Measurements from ENCODE around the gene RAF1. TPM values are rescaled to one million over a fixed set of nuclear protein-coding genes. Genes with fewer than 3 reads are reported as not detected.

Gene RAF1
- total and polyA plus RNA-seq, 2 of the 8 experiments (the other 6 are each of a cell fraction or from before 2014, with no cell fraction given), result 103 to 118 TPM

DNA sequence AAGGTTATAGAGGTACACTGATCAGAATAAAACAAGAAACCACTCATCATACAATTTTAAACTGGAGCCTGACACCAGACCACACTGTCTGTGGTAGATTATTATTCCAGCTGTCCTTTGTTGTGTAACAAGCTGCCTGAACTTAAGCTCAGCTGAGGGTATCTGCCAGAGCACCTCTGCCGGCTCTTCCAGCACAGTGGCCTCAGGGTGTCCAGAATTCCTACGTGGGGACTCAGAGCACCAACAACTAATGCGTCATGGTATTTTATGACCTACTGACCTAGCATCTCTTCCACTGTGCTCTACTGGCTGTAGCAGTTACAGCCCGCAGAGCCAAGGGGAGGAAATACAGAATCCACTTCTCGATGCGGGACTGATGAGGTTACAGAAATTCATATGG, 15.6 kb upstream of the RAF1 start:
- Histone ChIP-seq H3K18ac (ENCODE audit: extremely low read depth, low read length) (no peak overlapping the region), H3K4me1 (replicated peaks in 1 of 4; ENCODE audit: control insufficient read depth in 3 of 4, insufficient read depth in 4 of 4, low read length in 3 of 4) (peaks cover 0 to 5% (median under 1%) of the 10 kb centered on the region in 4 experiments; a peak in 5 of 7 replicates), H3K9me3 (ENCODE audit: insufficient read depth in 2 of 2, low read depth in 1 of 2, low read length in 1 of 2) (no peaks in the 10 kb centered on the region; a peak in 1 of 4 replicates), H4K8ac (ENCODE audit: extremely low read depth, insufficient read depth, low read length) (no peak overlapping the region), H2AFZ (ENCODE audit: low read length) (no peak overlapping the region), H3K36me3 (ENCODE audit: control insufficient read depth in 2 of 4, insufficient read depth in 4 of 4, low read length in 3 of 4) (no peaks in the 10 kb centered on the region), H4K5ac (ENCODE audit: insufficient read length, low read depth, low read length) (no peak overlapping the region), H2BK15ac (ENCODE audit: low read length) (no peak overlapping the region), H3K27me3 (replicated peaks in 1 of 4; ENCODE audit: control insufficient read depth in 3 of 4, extremely low read depth in 1 of 4, insufficient read depth in 3 of 4, low read length in 3 of 4) (no peaks in the 10 kb centered on the region), H2BK20ac (ENCODE audit: low read length) (no peak overlapping the region), H3K23me2 (ENCODE audit: low read depth, low read length) (no peaks in the 10 kb centered on the region), H2AK5ac (ENCODE audit: low read depth, low read length) (no peak overlapping the region), H3K9ac (replicated peaks in 1 of 4; ENCODE audit: extremely low read depth in 1 of 4, low read depth in 3 of 4, low read length in 3 of 4) (no peak overlapping the region), H4K91ac (replicated peaks; ENCODE audit: insufficient read length, low read length) (no peak overlapping the region), H3K14ac (ENCODE audit: insufficient read length) (no peak overlapping the region), H3K56ac (replicated peaks; ENCODE audit: insufficient read length, low read depth, low read length) (no peak overlapping the region), H3K79me2 (ENCODE audit: control insufficient read depth in 1 of 2, insufficient read depth in 2 of 2, low read length in 2 of 2) (no peaks in the 10 kb centered on the region), H3K27ac (ENCODE audit: low read depth, low read length) (no peak overlapping the region), H2BK120ac (replicated peaks; ENCODE audit: low read depth, low read length) (no peak overlapping the region), H4K20me1 (replicated peaks in 1 of 2; ENCODE audit: control insufficient read depth in 1 of 2, insufficient read depth in 2 of 2, low read length in 2 of 2) (no peaks in the 10 kb centered on the region), H3K79me1 (ENCODE audit: low read depth, low read length) (no peaks in the 10 kb centered on the region), H3K4me3 (ENCODE audit: extremely low read depth in 1 of 4, insufficient read depth in 2 of 4, low read depth in 3 of 4, low read length in 4 of 4) (no peak overlapping the region), H2BK5ac (ENCODE audit: low read depth, low read length) (no peak overlapping the region), H3K4me2 (ENCODE audit: insufficient read depth in 1 of 2, low read depth in 2 of 2, low read length in 2 of 2) (no peak overlapping the region), H2BK12ac (ENCODE audit: low read depth, low read length) (no peak overlapping the region; the same call in 1 of the 2 replicates), H3K4ac (replicated peaks; ENCODE audit: insufficient read length, low read depth, low read length) (no peak overlapping the region), H3K23ac (ENCODE audit: insufficient read length) (no peak overlapping the region)
- 88% methylated on average over 6 of the region's 6 CpGs; no CpG with 5 or more reads in 1 of the 2 experiments for WGBS, 2 experiments (ENCODE audit: extremely low coverage in 1 of 2, insufficient coverage in 1 of 2, insufficient read length in 1 of 2, insufficient replicate concordance in 2 of 2, low coverage in 1 of 2, low lambda C conversion rate in 2 of 2, missing lambda C conversion rate in 1 of 2)
- CTCF ChIA-PET (ENCODE audit: partially characterized antibody), result interaction anchor here (0.6 kb wide), 1 partner anchor 1345 kb away, joined by 3 read pairs; no protein-coding TSS in a partner anchor
- FAIRE-seq (no peak), DNase-seq (ENCODE audit: low read depth in 1 of 2, low spot score in 2 of 2) (no peak)
- TF ChIP-seq, protein P1, sequence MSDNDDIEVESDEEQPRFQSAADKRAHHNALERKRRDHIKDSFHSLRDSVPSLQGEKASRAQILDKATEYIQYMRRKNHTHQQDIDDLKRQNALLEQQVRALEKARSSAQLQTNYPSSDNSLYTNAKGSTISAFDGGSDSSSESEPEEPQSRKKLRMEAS (IDR thresholded peaks at IDR 0.05), result no peak
- no peak for TF ChIP-seq MAFK (IDR thresholded peaks at IDR 0.05; ENCODE audit: low read depth, low read length)
- POLR2A ChIA-PET (ENCODE audit: partially characterized antibody), result interaction anchor here (2.4 kb wide), 1 partner anchor 16 kb away, joined by 9 read pairs; the partner anchor contains the start of gene RAF1
